ENCODE data around the gene ALPK3.
A peak's percentile ranks its signal among the peaks of the same experiment; 100 is the strongest.
"Not testable (repeated sequence)": the region's sequence is repeated elsewhere in the genome, so short reads cannot be mapped to it uniquely, and the experiment has no call there.

Gene ALPK3

GRCh38 chr15:84871428-84871985 is 54.4 kb downstream of the ALPK3 start:
- no peak for DNase-seq

GRCh38 chr15:84872009-84872910 is 55.1 kb downstream of the ALPK3 start:
- no peak for DNase-seq

- no peak for DNase-seq
Observed at GRCh38 chr15:84873997-84874396, 56.8 kb downstream of the ALPK3 start.

DNA sequence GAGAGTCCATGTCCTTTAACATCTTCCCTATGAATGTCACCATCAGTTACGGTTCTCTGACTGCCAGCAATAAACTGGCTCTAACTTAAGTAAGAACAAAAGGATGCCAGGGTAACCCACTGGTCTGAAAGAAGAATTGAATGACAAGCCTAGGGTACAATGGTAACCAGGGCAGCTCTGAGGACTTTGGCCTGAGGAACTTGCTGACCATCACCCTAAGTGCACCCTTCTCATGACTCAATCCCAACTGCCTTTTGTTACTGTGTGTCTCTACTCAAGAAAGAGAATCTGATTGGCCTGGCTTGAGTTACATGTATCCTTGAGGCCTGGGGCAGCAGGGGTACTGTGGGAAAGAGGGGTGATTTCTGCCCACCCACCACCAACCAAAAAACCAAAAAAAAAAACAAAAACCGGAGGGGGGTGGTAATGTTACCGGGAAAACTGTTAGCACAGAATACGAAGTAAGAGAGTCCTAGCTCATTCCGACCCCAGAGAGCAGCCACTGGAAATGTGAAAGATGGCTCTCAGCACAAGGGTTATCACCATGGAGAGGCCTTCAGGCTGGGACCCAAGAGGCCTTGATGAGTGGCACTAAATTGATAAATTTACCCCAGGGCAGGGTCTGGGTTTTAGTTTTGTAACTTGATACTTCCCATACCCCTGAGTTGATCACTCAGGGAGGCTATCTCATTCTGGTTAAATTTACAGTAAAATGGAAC is 58.0 kb downstream of the ALPK3 start:
- peak in 14 of 58 donors; percentile 6 to 52 (median 26) for DNase-seq

DNA sequence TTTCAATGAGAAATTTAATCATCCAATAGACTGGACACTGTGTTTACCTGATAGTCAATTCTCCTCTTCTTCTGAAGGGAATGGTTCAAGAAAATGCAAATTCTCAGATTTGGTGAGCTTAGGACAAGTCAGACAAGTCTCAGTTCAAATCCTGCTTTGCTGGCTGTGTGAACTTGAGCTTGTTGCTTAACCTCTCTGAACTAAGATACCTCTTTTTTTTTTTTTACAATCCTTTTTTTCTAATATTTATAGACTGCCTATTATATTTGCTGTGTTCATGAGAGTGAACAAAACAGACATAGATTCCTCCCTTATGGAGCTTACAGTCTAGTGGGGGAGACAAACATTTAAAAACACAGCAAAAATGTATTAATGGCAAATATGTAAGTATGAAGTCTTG is 59.1 kb downstream of the ALPK3 start:
- no peak for DNase-seq

DNA sequence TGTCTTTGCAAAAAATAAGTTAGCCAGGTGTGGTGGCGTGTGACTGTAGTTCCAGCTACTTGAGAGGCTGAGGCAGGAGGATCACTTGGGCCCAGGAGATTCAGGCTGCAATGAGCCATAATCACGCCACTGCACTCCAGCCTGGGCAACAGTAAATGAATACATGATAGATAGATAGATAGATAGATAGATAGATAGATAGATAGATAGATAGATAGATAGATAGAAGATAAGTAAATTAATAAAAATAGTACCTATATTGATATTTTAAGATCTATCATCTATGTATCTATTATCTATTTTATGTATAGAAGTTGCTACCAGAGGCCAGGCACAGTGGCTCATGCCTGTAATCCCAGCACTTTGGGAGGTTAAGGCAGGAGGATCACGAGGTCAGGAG is 60.5 kb downstream of the ALPK3 start:
- DNase-seq: not testable (repeated sequence)

- DNase-seq: peak in 39 of 58 donors; percentile 2 to 66 (median 25)
Observed at GRCh38 chr15:84878504-84878903, 61.3 kb downstream of the ALPK3 start.

- DNase-seq: no peak
Observed at GRCh38 chr15:84879088-84879780, 62.1 kb downstream of the ALPK3 start.

DNA sequence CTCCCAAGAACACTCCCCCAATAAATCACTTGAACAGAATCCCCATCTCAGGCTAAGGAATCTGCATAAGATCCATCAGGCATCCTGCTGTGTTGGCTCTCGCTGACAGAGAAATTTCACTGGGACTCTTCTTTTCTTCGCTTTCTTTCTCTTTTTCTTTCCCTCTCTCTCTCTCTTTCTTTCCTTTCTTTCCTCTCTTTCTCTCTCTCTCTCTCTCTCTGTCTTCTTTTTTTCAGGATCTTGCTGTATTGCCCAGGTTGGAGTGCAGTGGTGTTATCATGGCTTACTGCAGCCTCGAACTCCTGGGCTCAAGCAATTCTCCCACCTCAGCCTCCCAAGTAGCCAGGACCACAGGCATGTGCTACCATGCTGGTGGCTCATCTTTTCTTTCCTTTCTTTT is 62.9 kb downstream of the ALPK3 start:
- DNase-seq: no peak

GRCh38 chr15:84880822-84881519 is 63.8 kb downstream of the ALPK3 start:
- no peak for DNase-seq

GRCh38 chr15:84881520-84881830 is 64.3 kb downstream of the ALPK3 start:
- DNase-seq: no peak

DNA sequence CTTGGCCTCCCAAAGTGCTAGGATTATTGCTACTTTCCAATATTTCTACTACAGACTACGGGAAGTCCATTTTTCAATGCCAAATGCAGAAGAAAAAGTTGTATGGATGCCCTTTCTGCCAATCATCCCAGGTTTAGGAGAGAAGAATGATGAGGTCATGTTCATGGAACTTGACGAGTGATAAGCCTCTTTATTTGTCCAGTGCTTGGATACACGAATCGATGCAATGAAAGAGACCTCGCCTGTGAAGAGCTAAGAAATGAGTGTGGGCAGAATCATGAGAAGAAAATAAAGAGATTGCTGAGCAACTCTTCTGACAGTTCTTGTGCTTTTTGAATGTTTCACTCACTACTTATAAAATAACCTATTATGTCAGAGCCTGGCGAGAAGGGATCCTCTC is 66.3 kb downstream of the ALPK3 start:
- no peak for DNase-seq

- no peak for DNase-seq
Observed at GRCh38 chr15:84883916-84884781, 67.0 kb downstream of the ALPK3 start, which contains the start of gene SLC28A1. Gene SLC28A1 (plus strand): TSS chr15:84884662. CDS start chr15:84887761, 3,099 bp downstream.

- no peak for DNase-seq
Observed at GRCh38 chr15:84885801-84886200, 68.6 kb downstream of the ALPK3 start.

- no peak for DNase-seq
Observed at GRCh38 chr15:84886211-84886983, 69.2 kb downstream of the ALPK3 start.

DNA sequence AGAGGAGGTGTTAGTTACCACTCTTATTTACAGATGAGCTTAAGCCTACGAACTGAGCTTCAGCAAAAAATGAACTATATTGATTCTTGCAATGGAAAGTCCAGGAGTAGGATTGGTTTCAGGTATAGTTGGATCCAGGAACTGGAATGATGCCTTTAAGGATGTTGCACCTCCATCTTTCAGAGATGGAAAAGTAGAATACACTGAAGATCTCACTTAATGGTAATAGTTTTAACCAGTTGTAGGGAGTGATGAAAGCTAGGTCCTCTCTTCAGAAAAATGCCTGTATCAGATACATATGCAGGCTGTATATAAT is 69.8 kb downstream of the ALPK3 start:
- DNase-seq: no peak

DNA sequence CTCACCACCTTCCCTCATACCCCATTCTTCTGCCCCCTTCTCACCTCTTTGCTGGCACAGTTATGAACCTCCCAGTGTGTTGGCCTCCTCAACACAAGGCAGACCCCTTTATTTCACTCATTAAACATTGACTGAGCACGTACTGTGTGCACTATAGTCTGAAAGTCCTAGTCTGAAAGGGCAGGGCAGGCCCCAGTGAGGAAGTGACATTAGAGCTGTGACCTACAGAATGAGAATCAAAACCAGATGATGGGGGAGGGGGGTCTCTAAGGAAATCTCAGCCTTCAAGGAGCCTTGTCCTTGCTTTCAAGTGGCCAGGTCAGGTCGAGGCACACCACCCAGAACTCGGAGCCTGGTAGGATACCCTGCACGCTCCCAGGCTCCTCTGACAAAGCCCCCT is 70.8 kb downstream of the ALPK3 start:
- no peak for DNase-seq

GRCh38 chr15:84888639-84889038 is 71.5 kb downstream of the ALPK3 start:
- no peak for DNase-seq

DNA sequence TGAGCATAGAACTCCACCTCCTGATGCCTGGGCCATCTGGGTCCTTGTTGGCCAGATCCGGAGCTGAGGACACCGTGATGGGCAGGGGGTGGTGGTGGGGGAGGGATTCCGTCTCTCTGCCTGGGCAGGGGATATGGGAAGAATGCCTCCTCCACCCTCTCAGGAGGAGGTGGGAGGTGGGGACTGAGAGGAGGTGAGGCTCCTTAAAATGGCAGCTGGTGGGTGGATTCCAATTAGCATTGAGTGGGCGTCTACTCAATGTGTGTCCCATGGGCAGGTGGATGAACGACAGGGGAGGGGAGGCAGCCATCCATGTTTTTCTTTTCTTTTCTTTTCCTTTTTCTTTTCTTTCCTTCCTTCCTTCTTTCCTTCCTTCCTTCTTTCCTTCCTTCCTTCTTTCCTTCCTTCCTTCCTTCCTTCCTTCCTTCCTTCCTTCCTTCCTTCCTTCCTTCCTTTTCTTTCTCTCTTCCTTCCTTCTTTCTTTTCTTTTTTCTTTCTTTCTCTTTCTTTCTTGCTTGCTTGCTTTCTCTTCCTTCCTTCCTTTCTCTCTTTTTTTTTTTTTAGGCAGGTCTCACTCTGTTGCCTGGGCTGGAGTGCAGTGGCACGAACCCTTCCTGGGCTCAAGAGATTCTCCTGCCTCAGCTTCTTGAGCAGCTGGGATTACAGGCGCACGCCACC is 72.3 kb downstream of the ALPK3 start:
- DNase-seq: peak in 1 of 58 donors; percentile 4

Data from anterior cingulate cortex (tissue), 58 donors.